OCI-LY7 (cell line): ENCODE results near the gene ZSCAN2.

Experiments
- CTCF ChIP-seq: fragments of 200-600 bp; sonication (generic); conservative IDR thresholded peaks from 2 replicates; pipeline ENCODE4 v1.5.1; 2014; ENCODE audit warnings: mild to moderate bottlenecking, antibody characterized with exemption, low read length, moderate library complexity, mixed read lengths
- EZH2phosphoT487 ChIP-seq: fragments of 200-600 bp; sonication (generic); IDR thresholded peaks from 2 replicates; pipeline ENCODE4 v1.6.1; 2018; ENCODE audit warnings: low read depth, borderline replicate concordance, mild to moderate bottlenecking, mixed run types, antibody characterized with exemption, low read length, moderate library complexity, mixed read lengths

- TF ChIP-seq CTCF (no peak), EZH2phosphoT487 (no peak)
Measured at GRCh38 chr15:84586696-84587095, 14.1 kb upstream of the ZSCAN2 start.
